Measurements from ENCODE around the gene CCDC6.

DNA sequence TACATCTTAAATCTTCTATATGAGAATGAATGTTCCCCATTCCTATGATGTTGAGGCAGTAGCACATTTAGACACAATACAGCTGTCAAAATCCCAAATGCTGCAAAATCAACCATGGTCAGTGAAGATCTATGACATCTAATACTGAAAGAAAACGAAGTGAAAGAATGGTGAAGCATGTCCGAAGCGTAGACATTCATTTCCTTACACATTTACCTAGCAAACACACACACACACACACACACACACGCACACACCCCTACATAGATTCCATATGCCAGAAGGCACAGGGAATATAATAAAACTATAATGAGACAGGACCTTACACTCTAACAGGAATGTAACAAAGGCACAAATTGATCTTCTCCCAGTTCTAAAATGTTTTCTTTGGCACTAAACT is 32.5 kb downstream of the CCDC6 start:
- TF ChIP-seq, protein P1, sequence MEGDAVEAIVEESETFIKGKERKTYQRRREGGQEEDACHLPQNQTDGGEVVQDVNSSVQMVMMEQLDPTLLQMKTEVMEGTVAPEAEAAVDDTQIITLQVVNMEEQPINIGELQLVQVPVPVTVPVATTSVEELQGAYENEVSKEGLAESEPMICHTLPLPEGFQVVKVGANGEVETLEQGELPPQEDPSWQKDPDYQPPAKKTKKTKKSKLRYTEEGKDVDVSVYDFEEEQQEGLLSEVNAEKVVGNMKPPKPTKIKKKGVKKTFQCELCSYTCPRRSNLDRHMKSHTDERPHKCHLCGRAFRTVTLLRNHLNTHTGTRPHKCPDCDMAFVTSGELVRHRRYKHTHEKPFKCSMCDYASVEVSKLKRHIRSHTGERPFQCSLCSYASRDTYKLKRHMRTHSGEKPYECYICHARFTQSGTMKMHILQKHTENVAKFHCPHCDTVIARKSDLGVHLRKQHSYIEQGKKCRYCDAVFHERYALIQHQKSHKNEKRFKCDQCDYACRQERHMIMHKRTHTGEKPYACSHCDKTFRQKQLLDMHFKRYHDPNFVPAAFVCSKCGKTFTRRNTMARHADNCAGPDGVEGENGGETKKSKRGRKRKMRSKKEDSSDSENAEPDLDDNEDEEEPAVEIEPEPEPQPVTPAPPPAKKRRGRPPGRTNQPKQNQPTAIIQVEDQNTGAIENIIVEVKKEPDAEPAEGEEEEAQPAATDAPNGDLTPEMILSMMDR (IDR thresholded peaks at IDR 0.05) = no peak
- no peak for TF ChIP-seq EP300 (IDR thresholded peaks at IDR 0.05)
- TF ChIP-seq POLR2A (IDR thresholded peaks at IDR 0.05) = no peak

Data from ovary (tissue), 3 donors.